Loucy (cell line): ENCODE data around the gene ATG7.

Experiments used
- CTCF ChIP-seq: fragments of 200-600 bp; sonication (generic); conservative IDR thresholded peaks from 2 replicates; pipeline ENCODE4 v1.5.1; 2014; ENCODE audit warnings: mild to moderate bottlenecking, antibody characterized with exemption, low read length
- EZH2phosphoT487 ChIP-seq: fragments of 200-600 bp; IDR thresholded peaks from 2 replicates; pipeline ENCODE4 v1.6.1; 2018; ENCODE audit warnings: antibody characterized with exemption, mild to moderate bottlenecking, moderate library complexity, borderline replicate concordance

GRCh38 chr3:11581237-11582190, 309.3 kb downstream of the ATG7 start:
- TF ChIP-seq CTCF (no peak), EZH2phosphoT487 (no peak)
